Spleen (tissue), 11 donors: ENCODE results near the gene DPYSL4. TPM values are rescaled to one million over a fixed set of nuclear protein-coding genes. Genes with fewer than 3 reads are reported as not detected.

Source experiments
- DNase-seq: peaks from one replicate; pipeline ENCODE4 v3.0.0-alpha.2; 2020
- H3K27ac ChIP-seq, 8 donors: fragments of 200-600 bp; sonication (generic) in 7 of 8; 1 replicate in 4 of 8; 2 replicates in 4 of 8; pipeline versions ENCODE4 v1.5.0 to v1.8.0; 2016 to 2021; ENCODE audit warnings: inconsistent platforms in 4 of 8, mild to moderate bottlenecking in 4 of 8, moderate library complexity in 1 of 8
- H3K27me3 ChIP-seq, 7 donors: fragments of 200-600 bp; sonication (generic) in 6 of 7; replicated peaks in 1 of 7; 1 replicate in 4 of 7; 2 replicates in 3 of 7; pipeline versions ENCODE4 v1.5.0 to v1.8.0; 2016 to 2021; ENCODE audit warnings: inconsistent platforms in 3 of 7, mild to moderate bottlenecking in 1 of 7
- H3K36me3 ChIP-seq, 6 donors: fragments of 200-600 bp; sonication (generic) in 5 of 6; 1 replicate in 4 of 6; 2 replicates in 2 of 6; pipeline versions ENCODE4 v1.5.0 to v1.8.0; 2016 to 2021; ENCODE audit warnings: inconsistent platforms in 2 of 6
- H3K4me1 ChIP-seq, 6 donors: fragments of 200-600 bp; sonication (generic) in 5 of 6; 1 replicate in 3 of 6; 2 replicates in 3 of 6; pipeline versions ENCODE4 v1.5.0 to v1.8.0; 2016 to 2021; ENCODE audit warnings: inconsistent platforms in 3 of 6
- H3K4me3 ChIP-seq, 8 donors: fragments of 200-600 bp; sonication (generic) in 7 of 8; 1 replicate in 4 of 8; 2 replicates in 4 of 8; pipeline versions ENCODE4 v1.5.0 to v1.8.0; 2016 to 2021; ENCODE audit warnings: inconsistent platforms in 4 of 8, mild to moderate bottlenecking in 4 of 8, moderate library complexity in 2 of 8
- H3K9me3 ChIP-seq, 8 donors: fragments of 200-600 bp; sonication (generic) in 7 of 8; 1 replicate in 4 of 8; 2 replicates in 4 of 8; pipeline versions ENCODE4 v1.5.0 to v1.8.0; 2016 to 2021; ENCODE audit warnings: inconsistent platforms in 4 of 8
- CTCF ChIP-seq, 11 experiments: fragments of 200-600 bp in 7 of 11; fragments of 450-650 bp in 4 of 11; sonication (generic) in 4 of 11; IDR thresholded peaks in 8 of 11; conservative IDR thresholded peaks in 3 of 11; 1 replicate in 7 of 11; 2 replicates in 4 of 11; pipeline versions ENCODE4 v1.4.0 to v1.8.0; 2016 to 2021; ENCODE audit warnings: antibody characterized with exemption in 11 of 11, inconsistent platforms in 4 of 11, mild to moderate bottlenecking in 1 of 11
- POLR2A ChIP-seq, 3 donors: fragments of 450-650 bp; IDR thresholded peaks; one replicate each; pipeline ENCODE4 v1.5.1; 2017; ENCODE audit warnings: antibody characterized with exemption in 3 of 3, mild to moderate bottlenecking in 1 of 3
- POLR2AphosphoS5 ChIP-seq, 3 donors: sonication (generic); formaldehyde crosslinking; IDR thresholded peaks; one replicate each; pipeline ENCODE4 v1.5.1; 2017; ENCODE audit warnings: antibody characterized with exemption in 3 of 3
- WGBS, 5 donors: extraction: QIAGEN DNeasy Blood & Tissue Kit in 3 of 5; methylation state at CpG; one replicate each; pipeline versions ENCODE4 v1.1.5 to v1.1.7; 2013 to 2018; 5-methylcytosine and 5-hydroxymethylcytosine counted together
- intact Hi-C: fragments of 100-400 bp; cut with DNase I; formaldehyde crosslinking; loops from one replicate; pipeline ENCODE4 v1.15.0; 2023; ENCODE audit warnings: low total_unique reads
- polyA plus RNA-seq, 3 donors: library from polyadenylated mRNA; stranded (reverse); fragments of 200-250 nt; gene quantifications; one replicate each; pipeline ENCODE4 v1.2.1, GENCODE V29; 2013
- total RNA-seq, 7 donors: library from RNA; depleted of rRNA in 3 of 7; stranded (reverse); fragments of >200 nt in 3 of 7; fragmentation: NEBNext Ultra II Directional in 4 of 7; extraction: Animal tissue kit (Norgen Biotek cat#: 25700) in 4 of 7; gene quantifications; one replicate each; pipeline versions ENCODE4 v1.1.0 to v1.2.1, GENCODE V29; 2016 to 2021
- donor health status: healthy with polysubstance abuse.
- donor health status: DM: no; HTN: no; CAD: no; lungs with moderate emphysema.
- donor health status: DM: no; HTN: no; CAD: no.
- donor health status: Bipolar disorder and iron deficiency.
- donor health status: healthy.
- donor health status: DM: no; HTN: no; CAD: no.
- donor health status: DM: yes; HTN: yes; CAD: no.

The DPYSL4 gene
- total and polyA plus RNA-seq, 10 donors = 0.55 to 6.0 (median 1.0) TPM; not detected in 1

- intact Hi-C loops = no loop called here
- Histone ChIP-seq H3K4me1 (no peaks in the 10 kb centered on the region), H3K4me3 (no peak overlapping the region), H3K9me3 (no peaks in the 10 kb centered on the region), H3K27ac (no peak overlapping the region), H3K36me3 (peaks cover 0 to 15% (median 0%) of the 10 kb centered on the region in 6 donors), H3K27me3 (no peaks in the 10 kb centered on the region)
- TF ChIP-seq POLR2AphosphoS5 (IDR thresholded peaks at IDR 0.05) = no peak
- TF ChIP-seq POLR2A (IDR thresholded peaks at IDR 0.05) = no peak
- TF ChIP-seq CTCF (IDR thresholded peaks at IDR 0.05 in 8 of 11, conservative IDR thresholded peaks at IDR 0.05 in 3 of 11) = no peak
- 52 to 87% (median 82%) methylated on average over 8 to 37 of the region's 37 CpGs for WGBS, 5 donors
- DNase-seq = peak; percentile 59
These were observed 19.1 kb downstream of the DPYSL4 start for GRCh38 chr10:132205650-132206376.

GRCh38 chr10:132206377-132206745, 19.6 kb downstream of the DPYSL4 start:
- WGBS, 5 donors = 77 to 85% (median 84%) methylated on average over 10 to 11 of the region's 11 CpGs
- intact Hi-C loops = no loop called here
- H3K27ac ChIP-seq = no peak overlapping the region

GRCh38 chr10:132206806-132207535, 20.2 kb downstream of the DPYSL4 start:
- Histone ChIP-seq H3K36me3 (peaks cover 0 to 15% (median 0%) of the 10 kb centered on the region in 6 donors), H3K4me1 (no peaks in the 10 kb centered on the region), H3K9me3 (no peaks in the 10 kb centered on the region), H3K27ac (no peak overlapping the region), H3K4me3 (no peak overlapping the region), H3K27me3 (no peaks in the 10 kb centered on the region)
- intact Hi-C loops = no loop called here
- TF ChIP-seq POLR2A (IDR thresholded peaks at IDR 0.05) (no peak), POLR2AphosphoS5 (IDR thresholded peaks at IDR 0.05) (no peak), CTCF (IDR thresholded peaks at IDR 0.05 in 8 of 11, conservative IDR thresholded peaks at IDR 0.05 in 3 of 11) (no peak)
- WGBS, 5 donors = 78 to 91% (median 86%) methylated on average over 26 to 29 of the region's 29 CpGs
- DNase-seq = peak; percentile 67

More at GRCh38 chr10:132206377-132206745, 19.6 kb downstream of the DPYSL4 start:
- DNase-seq = no peak
- H3K9me3 ChIP-seq = no peaks in the 10 kb centered on the region
- TF ChIP-seq POLR2AphosphoS5 (IDR thresholded peaks at IDR 0.05) = no peak
- TF ChIP-seq CTCF (IDR thresholded peaks at IDR 0.05 in 8 of 11, conservative IDR thresholded peaks at IDR 0.05 in 3 of 11) = no peak
- TF ChIP-seq POLR2A (IDR thresholded peaks at IDR 0.05) = no peak
- H3K36me3 ChIP-seq = peaks cover 0 to 15% (median 0%) of the 10 kb centered on the region in 6 donors
- H3K4me3 ChIP-seq = no peak overlapping the region
- no peaks in the 10 kb centered on the region for H3K4me1 ChIP-seq
- H3K27me3 ChIP-seq = no peaks in the 10 kb centered on the region
